SK-N-DZ (cell line): ENCODE measurements around the gene KIF6.

Experiments used
- DNase-seq: peaks from one replicate; pipeline ENCODE4 v3.0.0-alpha.2; 2015; ENCODE audit warnings: low spot score

KIF6 gene

GRCh38 chr6:39602601-39603519, 122.3 kb downstream of the KIF6 start:
- no peak for DNase-seq

GRCh38 chr6:39599973-39600372, 125.2 kb downstream of the KIF6 start:
- no peak for DNase-seq

GRCh38 chr6:39599341-39599740, 125.9 kb downstream of the KIF6 start:
- DNase-seq: no peak

GRCh38 chr6:39594285-39594684, 130.9 kb downstream of the KIF6 start:
- DNase-seq: no peak

GRCh38 chr6:39593646-39594045, 131.6 kb downstream of the KIF6 start:
- no peak for DNase-seq

- no peak for DNase-seq
These were observed 134.3 kb downstream of the KIF6 start for GRCh38 chr6:39590871-39591393.

GRCh38 chr6:39587080-39587479, 138.1 kb downstream of the KIF6 start:
- DNase-seq: no peak

- DNase-seq: no peak
These were observed 139.6 kb downstream of the KIF6 start for GRCh38 chr6:39585641-39586040.

GRCh38 chr6:39577446-39578165, 147.6 kb downstream of the KIF6 start:
- DNase-seq: no peak

GRCh38 chr6:39576556-39577303, 148.5 kb downstream of the KIF6 start:
- DNase-seq: no peak

- DNase-seq: no peak
These were observed 150.2 kb downstream of the KIF6 start for GRCh38 chr6:39574991-39575390.

GRCh38 chr6:39573541-39573940, 151.7 kb downstream of the KIF6 start:
- no peak for DNase-seq

- DNase-seq: no peak
These were observed 152.4 kb downstream of the KIF6 start for GRCh38 chr6:39572661-39573340.

- no peak for DNase-seq
These were observed 156.3 kb downstream of the KIF6 start for GRCh38 chr6:39568896-39569295.

GRCh38 chr6:39567091-39567490, 158.1 kb downstream of the KIF6 start:
- no peak for DNase-seq

- no peak for DNase-seq
These were observed 158.8 kb downstream of the KIF6 start for GRCh38 chr6:39566456-39566855.

- DNase-seq: no peak
These were observed 159.3 kb downstream of the KIF6 start for GRCh38 chr6:39565956-39566355.

GRCh38 chr6:39563566-39564311, 161.5 kb downstream of the KIF6 start:
- no peak for DNase-seq

GRCh38 chr6:39561536-39562266, 163.5 kb downstream of the KIF6 start:
- DNase-seq: no peak

GRCh38 chr6:39560915-39561314, 164.3 kb downstream of the KIF6 start:
- no peak for DNase-seq
